LHCN-M2 (cell line): Measurements from ENCODE around the gene ZNF644. TPM values are rescaled to one million over a fixed set of nuclear protein-coding genes. Genes with fewer than 3 reads are reported as not detected.
A peak's percentile ranks its signal among the peaks of the same experiment; 100 is the strongest.
"Not testable (repeated sequence)": the region's sequence is repeated elsewhere in the genome, so short reads cannot be mapped to it uniquely, and the experiment has no call there.

ENCODE experiments used
- DNase-seq: peaks from one replicate; pipeline ENCODE4 v3.0.0-alpha.2; 2012; ENCODE audit warnings: low read depth
- total RNA-seq: library from RNA; depleted of rRNA; stranded (reverse); fragments of >200 nt; gene quantifications from 2 replicates; pipeline ENCODE4 v1.2.3, GENCODE V29; 2014

The ZNF644 gene
- total RNA-seq, 1 experiment from 2014 or later, result 39.6 TPM

- no peak for DNase-seq
Observed at GRCh38 chr1:90987841-90988240, 34.0 kb downstream of the ZNF644 start.

GRCh38 chr1:90986953-90987352, 34.9 kb downstream of the ZNF644 start:
- DNase-seq, result no peak

GRCh38 chr1:90977522-90977921, 44.3 kb downstream of the ZNF644 start:
- no peak for DNase-seq

- DNase-seq, result peak; percentile 63
Observed at GRCh38 chr1:90973897-90974798, 47.7 kb downstream of the ZNF644 start.

- DNase-seq, result no peak
Observed at GRCh38 chr1:90970208-90970607, 51.6 kb downstream of the ZNF644 start.

- DNase-seq, result no peak
Observed at GRCh38 chr1:90969241-90969640, 52.6 kb downstream of the ZNF644 start.

- peak; percentile 7 for DNase-seq
Observed at GRCh38 chr1:90964444-90965035, 57.3 kb downstream of the ZNF644 start.

- peak; percentile 15 for DNase-seq
Observed at GRCh38 chr1:90963651-90964050, 58.2 kb downstream of the ZNF644 start.

- no peak for DNase-seq
Observed at GRCh38 chr1:90963236-90963635, 58.6 kb downstream of the ZNF644 start.

GRCh38 chr1:90959352-90960206, 62.3 kb downstream of the ZNF644 start:
- no peak for DNase-seq

GRCh38 chr1:90957497-90957896, 64.3 kb downstream of the ZNF644 start:
- no peak for DNase-seq

- no peak for DNase-seq
Observed at GRCh38 chr1:90955769-90956168, 66.1 kb downstream of the ZNF644 start.

GRCh38 chr1:90952906-90953305, 68.9 kb downstream of the ZNF644 start:
- no peak for DNase-seq

GRCh38 chr1:90951009-90951408, 70.8 kb downstream of the ZNF644 start:
- DNase-seq, result no peak

- no peak for DNase-seq
Observed at GRCh38 chr1:90948301-90948700, 73.5 kb downstream of the ZNF644 start.

GRCh38 chr1:90946630-90947029, 75.2 kb downstream of the ZNF644 start:
- DNase-seq, result no peak

- DNase-seq, result no peak
Observed at GRCh38 chr1:90945287-90945686, 76.5 kb downstream of the ZNF644 start.

- DNase-seq, result no peak
Observed at GRCh38 chr1:90943966-90944365, 77.9 kb downstream of the ZNF644 start.

- DNase-seq, result no peak
Observed at GRCh38 chr1:90940746-90941145, 81.1 kb downstream of the ZNF644 start.

GRCh38 chr1:90936731-90937130, 85.1 kb downstream of the ZNF644 start:
- DNase-seq, result peak; percentile 45

GRCh38 chr1:90936061-90936460, 85.8 kb downstream of the ZNF644 start:
- no peak for DNase-seq

- not testable (repeated sequence) for DNase-seq
Observed at GRCh38 chr1:90928231-90928630, 93.6 kb downstream of the ZNF644 start.
